ENCODE data around the gene PRTG.
"Not testable (repeated sequence)": the region's sequence is repeated elsewhere in the genome, so short reads cannot be mapped to it uniquely, and the experiment has no call there.

The PRTG gene

GRCh38 chr15:55768670-55769185 lies 25.8 kb upstream of the PRTG start:
- DNase-seq (ENCODE audit: low spot score in 2 of 2) (no peak), ATAC-seq (no peak)
- H3K9me3 Mint-ChIP-seq = no peaks in the 10 kb centered on the region
- no peaks in the 10 kb centered on the region for H3K36me3 Mint-ChIP-seq
- no peak overlapping the region for H3K27ac Mint-ChIP-seq
- H3K4me1 Mint-ChIP-seq = peaks cover 9% of the 10 kb centered on the region
- H3K4me3 Mint-ChIP-seq = no peak overlapping the region

GRCh38 chr15:55766676-55767075 lies 23.7 kb upstream of the PRTG start:
- H3K4me3 Mint-ChIP-seq = no peak overlapping the region
- peaks cover 9% of the 10 kb centered on the region for H3K4me1 Mint-ChIP-seq
- no peaks in the 10 kb centered on the region for H3K9me3 Mint-ChIP-seq
- no peak for DNase-seq (ENCODE audit: low spot score in 2 of 2)
- H3K36me3 Mint-ChIP-seq = no peaks in the 10 kb centered on the region
- H3K27ac Mint-ChIP-seq = no peak overlapping the region
- no peak for ATAC-seq

GRCh38 chr15:55764398-55764797 lies 21.4 kb upstream of the PRTG start:
- Mint-ChIP-seq H3K4me3 (no peak overlapping the region), H3K4me1 (peaks cover 9% of the 10 kb centered on the region), H3K36me3 (no peaks in the 10 kb centered on the region), H3K27ac (no peak overlapping the region), H3K9me3 (no peaks in the 10 kb centered on the region)
- DNase-seq (ENCODE audit: low spot score in 2 of 2) (no peak), ATAC-seq (no peak)

- Mint-ChIP-seq H3K4me3 (no peak overlapping the region), H3K9me3 (no peaks in the 10 kb centered on the region), H3K4me1 (no peaks in the 10 kb centered on the region), H3K36me3 (no peaks in the 10 kb centered on the region), H3K27ac (no peak overlapping the region)
- ATAC-seq (no peak), DNase-seq (ENCODE audit: low spot score in 2 of 2) (no peak)
These were observed 15.6 kb upstream of the PRTG start for GRCh38 chr15:55758580-55758986.

GRCh38 chr15:55753433-55753832 lies 10.5 kb upstream of the PRTG start:
- not testable (repeated sequence) for H3K27ac Mint-ChIP-seq; H3K4me1 Mint-ChIP-seq; H3K9me3 Mint-ChIP-seq; H3K36me3 Mint-ChIP-seq; H3K4me3 Mint-ChIP-seq; DNase-seq (ENCODE audit: low spot score in 2 of 2); ATAC-seq

GRCh38 chr15:55750706-55751105 lies 7.8 kb upstream of the PRTG start:
- Mint-ChIP-seq H3K4me1 (no peaks in the 10 kb centered on the region), H3K36me3 (no peaks in the 10 kb centered on the region), H3K4me3 (no peak overlapping the region), H3K27ac (no peak overlapping the region), H3K9me3 (no peaks in the 10 kb centered on the region)
- DNase-seq (ENCODE audit: low spot score in 2 of 2) = no peak
- ATAC-seq = no peak

GRCh38 chr15:55743729-55744655 lies 1.0 kb upstream of the PRTG start:
- peak overlapping the region; percentile 40 for H3K4me3 Mint-ChIP-seq
- ATAC-seq (no peak), DNase-seq (ENCODE audit: low spot score in 2 of 2) (no peak)
- peaks cover 5% of the 10 kb centered on the region for H3K4me1 Mint-ChIP-seq
- no peaks in the 10 kb centered on the region for H3K9me3 Mint-ChIP-seq
- H3K27ac Mint-ChIP-seq = no peak overlapping the region
- H3K36me3 Mint-ChIP-seq = no peaks in the 10 kb centered on the region

- DNase-seq (ENCODE audit: low spot score in 2 of 2) = peak in 1 of 2 donors; percentile 2
These were observed 440 bp downstream of the PRTG start for GRCh38 chr15:55742498-55742926.

GRCh38 chr15:55741833-55742497 lies 987 bp downstream of the PRTG start:
- H3K4me3 Mint-ChIP-seq = no peak overlapping the region
- ATAC-seq = peak; percentile 32
- H3K36me3 Mint-ChIP-seq = no peaks in the 10 kb centered on the region
- H3K9me3 Mint-ChIP-seq = no peaks in the 10 kb centered on the region
- H3K27ac Mint-ChIP-seq = no peak overlapping the region
- peaks cover 5% of the 10 kb centered on the region for H3K4me1 Mint-ChIP-seq
- no peak for DNase-seq (ENCODE audit: low spot score in 2 of 2)

More at GRCh38 chr15:55742498-55742926, 440 bp downstream of the PRTG start:
- Mint-ChIP-seq H3K4me3 (no peak overlapping the region), H3K9me3 (no peaks in the 10 kb centered on the region), H3K27ac (no peak overlapping the region), H3K4me1 (peaks cover 5% of the 10 kb centered on the region), H3K36me3 (no peaks in the 10 kb centered on the region)
- peak; percentile 40 for ATAC-seq

GRCh38 chr15:55740981-55741832 lies 1.7 kb downstream of the PRTG start:
- peak; percentile 42 for ATAC-seq
- H3K9me3 Mint-ChIP-seq = no peaks in the 10 kb centered on the region
- H3K36me3 Mint-ChIP-seq = no peaks in the 10 kb centered on the region
- H3K27ac Mint-ChIP-seq = no peak overlapping the region
- DNase-seq (ENCODE audit: low spot score in 2 of 2) = no peak
- H3K4me1 Mint-ChIP-seq = peaks cover 5% of the 10 kb centered on the region
- H3K4me3 Mint-ChIP-seq = no peak overlapping the region

GRCh38 chr15:55740359-55740878 lies 2.5 kb downstream of the PRTG start:
- DNase-seq (ENCODE audit: low spot score in 2 of 2) (no peak), ATAC-seq (no peak)
- Mint-ChIP-seq H3K9me3 (no peaks in the 10 kb centered on the region), H3K4me3 (no peak overlapping the region), H3K36me3 (no peaks in the 10 kb centered on the region), H3K27ac (no peak overlapping the region), H3K4me1 (peaks cover 5% of the 10 kb centered on the region)

GRCh38 chr15:55739641-55740040 lies 3.3 kb downstream of the PRTG start:
- no peak overlapping the region for H3K4me3 Mint-ChIP-seq
- no peak for ATAC-seq

GRCh38 chr15:55738715-55739114 lies 4.2 kb downstream of the PRTG start:
- Mint-ChIP-seq H3K36me3 (no peaks in the 10 kb centered on the region), H3K27ac (no peak overlapping the region), H3K4me1 (peaks cover 4% of the 10 kb centered on the region), H3K9me3 (no peaks in the 10 kb centered on the region), H3K4me3 (no peak overlapping the region)
- DNase-seq (ENCODE audit: low spot score in 2 of 2) (no peak), ATAC-seq (no peak)

More at GRCh38 chr15:55739641-55740040, 3.3 kb downstream of the PRTG start:
- DNase-seq (ENCODE audit: low spot score in 2 of 2) = no peak
- Mint-ChIP-seq H3K9me3 (no peaks in the 10 kb centered on the region), H3K27ac (no peak overlapping the region), H3K4me1 (peaks cover 5% of the 10 kb centered on the region), H3K36me3 (no peaks in the 10 kb centered on the region)

GRCh38 chr15:55737373-55737772 lies 5.6 kb downstream of the PRTG start:
- ATAC-seq (no peak), DNase-seq (ENCODE audit: low spot score in 2 of 2) (no peak)
- no peaks in the 10 kb centered on the region for H3K36me3 Mint-ChIP-seq
- H3K4me3 Mint-ChIP-seq = no peak overlapping the region
- no peaks in the 10 kb centered on the region for H3K9me3 Mint-ChIP-seq
- no peak overlapping the region for H3K27ac Mint-ChIP-seq
- H3K4me1 Mint-ChIP-seq = no peaks in the 10 kb centered on the region

GRCh38 chr15:55736756-55737155 lies 6.2 kb downstream of the PRTG start:
- H3K4me3 Mint-ChIP-seq = no peak overlapping the region
- no peaks in the 10 kb centered on the region for H3K36me3 Mint-ChIP-seq
- no peaks in the 10 kb centered on the region for H3K4me1 Mint-ChIP-seq
- DNase-seq (ENCODE audit: low spot score in 2 of 2) = no peak
- no peak for ATAC-seq
- H3K27ac Mint-ChIP-seq = no peak overlapping the region
- no peaks in the 10 kb centered on the region for H3K9me3 Mint-ChIP-seq
